Lower leg skin (tissue), 4 donors: Measurements from ENCODE around the gene PODXL2. TPM values are rescaled to one million over a fixed set of nuclear protein-coding genes. Genes with fewer than 3 reads are reported as not detected.
A peak's percentile ranks its signal among the peaks of the same experiment; 100 is the strongest.

ENCODE experiments used
- DNase-seq, 2 donors: peaks; one replicate each; pipeline ENCODE4 v3.0.0-alpha.2; 2019; ENCODE audit warnings: low spot score in 2 of 2
- H3K4me3 ChIP-seq: fragments of 200-600 bp; sonication (generic); 2 replicates; pipeline ENCODE4 v1.5.1; 2017; ENCODE audit warnings: mild to moderate bottlenecking, low read depth; ENCODE audit not compliant: poor library complexity, severe bottlenecking
- CTCF ChIP-seq, 3 donors: fragments of 450-650 bp; IDR thresholded peaks; one replicate each; pipeline ENCODE4 v1.5.1; 2016; ENCODE audit warnings: antibody characterized with exemption in 3 of 3, mild to moderate bottlenecking in 3 of 3, moderate library complexity in 2 of 3
- POLR2A ChIP-seq, 2 donors: fragments of 450-650 bp; IDR thresholded peaks; one replicate each; pipeline ENCODE4 v1.6.1; 2016 to 2017; ENCODE audit warnings: antibody characterized with exemption in 2 of 2, mild to moderate bottlenecking in 1 of 2, moderate library complexity in 1 of 2
- WGBS, 2 donors: methylation state at CpG; one replicate each; pipeline ENCODE4 v1.1.5; 2018; 5-methylcytosine and 5-hydroxymethylcytosine counted together
- intact Hi-C: fragments of 100-400 bp; cut with DNase I; formaldehyde crosslinking; loops from one replicate; pipeline ENCODE4 v1.15.0; 2023; ENCODE audit warnings: low total_unique reads
- total RNA-seq, 4 donors: library from RNA; depleted of rRNA; stranded (reverse); fragments of >200 nt; gene quantifications; one replicate each; pipeline ENCODE4 v1.1.0, GENCODE V29; 2016

The PODXL2 gene
- total RNA-seq, 4 donors from 2014 or later, result 7.1 to 14.5 (median 9.2) TPM

GRCh38 chr3:127670761-127671522 is 42.0 kb downstream of the PODXL2 start:
- 91 to 92% methylated on average over 17 to 20 of the region's 20 CpGs for WGBS, 2 donors
- peak in 1 of 2 donors; percentile 82 for DNase-seq
- H3K4me3 ChIP-seq, result no peak overlapping the region
- intact Hi-C loops, result loop anchor here (10.0 kb wide), 2 partner anchors 96 to 154 kb away; partner anchors contain the start of gene MGLL
- TF ChIP-seq POLR2A (IDR thresholded peaks at IDR 0.05), result no peak
- no peak for TF ChIP-seq CTCF (IDR thresholded peaks at IDR 0.05)

GRCh38 chr3:127671523-127672428 is 42.8 kb downstream of the PODXL2 start:
- peak in 1 of 2 donors; percentile 88 for DNase-seq
- H3K4me3 ChIP-seq, result peak overlapping the region; percentile 33
- no peak for TF ChIP-seq POLR2A (IDR thresholded peaks at IDR 0.05)
- no peak for TF ChIP-seq CTCF (IDR thresholded peaks at IDR 0.05)
- intact Hi-C loops, result loop anchor here (10.0 kb wide), 2 partner anchors 97 to 153 kb away; partner anchors contain the start of gene MGLL
- 26 to 31% methylated on average over 18 to 37 of the region's 44 CpGs for WGBS, 2 donors

- TF ChIP-seq POLR2A (IDR thresholded peaks at IDR 0.05), result peak in 1 of 2 donors; percentile 32
- TF ChIP-seq CTCF (IDR thresholded peaks at IDR 0.05), result no peak
- WGBS, 2 donors, result 0% methylated on average over 5 to 20 of the region's 102 CpGs
- peak within 1 kb of the TSS; percentile 76 for H3K4me3 ChIP-seq
- DNase-seq, result peak; percentile 80 to 97
- intact Hi-C loops, result loop anchor here (10.0 kb wide), 2 partner anchors 98 to 152 kb away; partner anchors contain the start of gene MGLL
Observed at GRCh38 chr3:127672429-127673190, 43.6 kb downstream of the PODXL2 start, which contains the start of gene ABTB1. Gene ABTB1, plus strand, starts transcription at chr3:127672952. Its CDS starts 74 bp downstream, at chr3:127673026.

- peak overlapping the region; percentile 76 for H3K4me3 ChIP-seq
- peak in 1 of 2 donors; percentile 89 for DNase-seq
- TF ChIP-seq POLR2A (IDR thresholded peaks at IDR 0.05), result no peak
- no peak for TF ChIP-seq CTCF (IDR thresholded peaks at IDR 0.05)
- intact Hi-C loops, result loop anchor here (10.0 kb wide), 2 partner anchors 99 to 151 kb away; partner anchors contain the start of gene MGLL
- WGBS, 2 donors, result 19 to 31% methylated on average over 23 to 44 of the region's 51 CpGs
Observed at GRCh38 chr3:127673191-127674100, 44.5 kb downstream of the PODXL2 start.
